ENCODE measurements around the gene ERAS. TPM values are rescaled to one million over a fixed set of nuclear protein-coding genes. Genes with fewer than 3 reads are reported as not detected.

The ERAS gene
- polyA plus RNA-seq, 3 donors: 0.13 TPM; not detected in 2

DNA sequence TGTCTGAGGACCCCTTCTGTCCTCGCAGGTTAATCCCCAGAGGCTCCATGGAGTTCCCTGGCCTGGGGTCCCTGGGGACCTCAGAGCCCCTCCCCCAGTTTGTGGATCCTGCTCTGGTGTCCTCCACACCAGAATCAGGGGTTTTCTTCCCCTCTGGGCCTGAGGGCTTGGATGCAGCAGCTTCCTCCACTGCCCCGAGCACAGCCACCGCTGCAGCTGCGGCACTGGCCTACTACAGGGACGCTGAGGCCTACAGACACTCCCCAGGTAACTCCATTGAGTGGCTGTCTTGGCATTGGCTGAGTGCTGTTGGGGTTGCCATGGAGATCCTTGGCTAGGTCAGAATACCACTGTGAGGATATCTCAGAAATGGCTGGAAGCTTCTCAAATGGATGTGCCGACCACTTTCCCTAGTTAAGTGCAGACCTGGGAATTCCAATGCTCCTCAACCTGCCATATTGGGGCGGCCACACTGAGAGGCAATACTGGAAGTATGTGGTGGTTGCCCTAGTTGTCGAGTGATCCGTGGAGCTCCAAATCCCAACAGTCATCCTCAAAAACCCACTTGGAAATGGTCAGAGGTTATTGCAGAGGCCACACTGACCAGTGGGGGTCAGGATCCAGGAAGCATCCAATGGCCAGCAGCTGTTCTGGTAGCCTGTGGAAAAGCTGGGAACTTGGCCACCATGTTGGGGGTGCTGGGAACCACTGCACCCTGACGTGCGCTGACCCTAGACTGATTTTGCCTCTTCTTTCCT is 35.1 kb upstream of the ERAS start:
- intact Hi-C loops (cut with micrococcal nuclease): loop anchor here in 1 of 2 donors (10.0 kb wide), 1 partner anchor 46 kb away; no protein-coding TSS in a partner anchor
- Mint-ChIP-seq H3K27me3 (ENCODE audit: low read depth in 3 of 3) (peaks cover 3 to 12% (median 3%) of the 10 kb centered on the region in 3 donors), H3K4me1 (peaks cover 13% of the 10 kb centered on the region), H3K36me3 (no peaks in the 10 kb centered on the region), H3K4me3 (no peak overlapping the region), H3K27ac (no peak overlapping the region), H3K9me3 (no peaks in the 10 kb centered on the region)
- Histone ChIP-seq H3K9ac (ENCODE audit: insufficient read depth, low read length, poor library complexity, severe bottlenecking) (no peak overlapping the region), H3K9me3 (replicated peaks in 1 of 2; ENCODE audit: control insufficient read depth in 1 of 2, insufficient read depth in 1 of 2, low read length in 2 of 2) (no peaks in the 10 kb centered on the region), H3K4me2 (replicated peaks; ENCODE audit: extremely low read depth, low read length, poor library complexity, severe bottlenecking) (no peak overlapping the region), H4K20me1 (ENCODE audit: insufficient read depth, low read length) (no peaks in the 10 kb centered on the region), H2AFZ (ENCODE audit: insufficient read depth, low read depth, low read length, poor library complexity, severe bottlenecking) (no peak overlapping the region), H3K36me3 (replicated peaks in 1 of 2; ENCODE audit: control insufficient read depth in 1 of 2, insufficient read depth in 2 of 2, low read length in 2 of 2) (no peaks in the 10 kb centered on the region), H3K4me1 (ENCODE audit: control insufficient read depth in 1 of 2, insufficient read depth in 2 of 2, low read length in 2 of 2) (peaks cover 0 to 11% of the 10 kb centered on the region in 2 donors), H3K79me2 (ENCODE audit: insufficient read depth, low read length) (no peaks in the 10 kb centered on the region), H3K4me3 (replicated peaks in 1 of 3; ENCODE audit: low read depth in 2 of 3, low read length in 3 of 3) (no peak overlapping the region), H3K27ac (ENCODE audit: low read depth in 1 of 2, low read length in 2 of 2) (no peak overlapping the region), H3K27me3 (ENCODE audit: control insufficient read depth in 2 of 2, insufficient read depth in 2 of 2, low read length in 2 of 2) (no peaks in the 10 kb centered on the region)
- TF ChIP-seq, protein P1, sequence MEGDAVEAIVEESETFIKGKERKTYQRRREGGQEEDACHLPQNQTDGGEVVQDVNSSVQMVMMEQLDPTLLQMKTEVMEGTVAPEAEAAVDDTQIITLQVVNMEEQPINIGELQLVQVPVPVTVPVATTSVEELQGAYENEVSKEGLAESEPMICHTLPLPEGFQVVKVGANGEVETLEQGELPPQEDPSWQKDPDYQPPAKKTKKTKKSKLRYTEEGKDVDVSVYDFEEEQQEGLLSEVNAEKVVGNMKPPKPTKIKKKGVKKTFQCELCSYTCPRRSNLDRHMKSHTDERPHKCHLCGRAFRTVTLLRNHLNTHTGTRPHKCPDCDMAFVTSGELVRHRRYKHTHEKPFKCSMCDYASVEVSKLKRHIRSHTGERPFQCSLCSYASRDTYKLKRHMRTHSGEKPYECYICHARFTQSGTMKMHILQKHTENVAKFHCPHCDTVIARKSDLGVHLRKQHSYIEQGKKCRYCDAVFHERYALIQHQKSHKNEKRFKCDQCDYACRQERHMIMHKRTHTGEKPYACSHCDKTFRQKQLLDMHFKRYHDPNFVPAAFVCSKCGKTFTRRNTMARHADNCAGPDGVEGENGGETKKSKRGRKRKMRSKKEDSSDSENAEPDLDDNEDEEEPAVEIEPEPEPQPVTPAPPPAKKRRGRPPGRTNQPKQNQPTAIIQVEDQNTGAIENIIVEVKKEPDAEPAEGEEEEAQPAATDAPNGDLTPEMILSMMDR (IDR thresholded peaks at IDR 0.05): no peak
- no peak for DNase-seq
- WGBS (ENCODE audit: insufficient coverage): 100% methylated on average over 1 of the region's 11 CpGs

DNA sequence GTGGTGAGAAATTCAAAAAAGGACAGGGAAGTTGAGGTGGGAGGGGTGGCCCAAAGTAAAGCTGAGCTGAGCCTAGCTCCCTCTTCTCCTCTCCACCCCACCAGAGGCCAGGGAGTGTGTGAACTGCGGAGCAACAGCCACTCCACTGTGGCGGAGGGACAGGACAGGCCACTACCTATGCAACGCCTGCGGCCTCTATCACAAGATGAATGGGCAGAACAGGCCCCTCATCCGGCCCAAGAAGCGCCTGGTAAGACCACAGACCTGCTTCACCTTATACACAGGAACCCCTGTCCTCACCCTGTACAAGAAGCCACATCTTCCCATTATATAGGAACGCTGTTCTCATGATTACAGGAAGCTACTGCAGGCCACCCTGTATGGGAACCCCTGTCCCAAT is 34.1 kb upstream of the ERAS start:
- Histone ChIP-seq H3K9ac (ENCODE audit: insufficient read depth, low read length, poor library complexity, severe bottlenecking) (no peak overlapping the region), H3K27me3 (ENCODE audit: control insufficient read depth in 2 of 2, insufficient read depth in 2 of 2, low read length in 2 of 2) (no peaks in the 10 kb centered on the region), H3K4me1 (ENCODE audit: control insufficient read depth in 1 of 2, insufficient read depth in 2 of 2, low read length in 2 of 2) (peaks cover 0 to 11% of the 10 kb centered on the region in 2 donors), H3K4me2 (replicated peaks; ENCODE audit: extremely low read depth, low read length, poor library complexity, severe bottlenecking) (no peak overlapping the region), H3K79me2 (ENCODE audit: insufficient read depth, low read length) (no peaks in the 10 kb centered on the region), H3K36me3 (replicated peaks in 1 of 2; ENCODE audit: control insufficient read depth in 1 of 2, insufficient read depth in 2 of 2, low read length in 2 of 2) (no peaks in the 10 kb centered on the region), H3K4me3 (replicated peaks in 1 of 3; ENCODE audit: low read depth in 2 of 3, low read length in 3 of 3) (no peak overlapping the region), H4K20me1 (ENCODE audit: insufficient read depth, low read length) (no peaks in the 10 kb centered on the region), H3K9me3 (replicated peaks in 1 of 2; ENCODE audit: control insufficient read depth in 1 of 2, insufficient read depth in 1 of 2, low read length in 2 of 2) (no peaks in the 10 kb centered on the region), H2AFZ (ENCODE audit: insufficient read depth, low read depth, low read length, poor library complexity, severe bottlenecking) (no peak overlapping the region), H3K27ac (ENCODE audit: low read depth in 1 of 2, low read length in 2 of 2) (no peak overlapping the region)
- intact Hi-C loops (cut with micrococcal nuclease): loop anchor here in 1 of 2 donors (10.0 kb wide), 1 partner anchor 47 kb away; no protein-coding TSS in a partner anchor
- no peak for DNase-seq
- TF ChIP-seq, protein P1 (IDR thresholded peaks at IDR 0.05): no peak
- Mint-ChIP-seq H3K36me3 (no peaks in the 10 kb centered on the region), H3K4me1 (peaks cover 13% of the 10 kb centered on the region), H3K27ac (no peak overlapping the region), H3K27me3 (ENCODE audit: low read depth in 3 of 3) (peaks cover 1 to 5% (median 2%) of the 10 kb centered on the region in 3 donors), H3K9me3 (no peaks in the 10 kb centered on the region), H3K4me3 (no peak overlapping the region)
- WGBS (ENCODE audit: insufficient coverage): 96% methylated on average over 4 of the region's 7 CpGs
